HL-60 (cell line): ENCODE data around the gene MYBPC2.

Source experiments
- DNase-seq, 2 experiments: peaks; one replicate each; pipeline ENCODE4 v3.0.0-alpha.2; 2010 to 2020; ENCODE audit warnings: low read depth in 1 of 2, low spot score in 1 of 2
- H3K27ac ChIP-seq: fragments of 250-450 bp; sonication (Bioruptor Pico); replicated peaks from 2 replicates; pipeline ENCODE4 v1.5.1; 2020; ENCODE audit warnings: mild to moderate bottlenecking, moderate library complexity
- H3K27me3 ChIP-seq: fragments of 250-450 bp; sonication (Bioruptor Pico); 2 replicates; pipeline ENCODE4 v1.5.1; 2021; ENCODE audit warnings: mild to moderate bottlenecking, moderate library complexity; ENCODE audit not compliant: insufficient read depth, poor library complexity, severe bottlenecking
- H3K4me3 ChIP-seq: replicated peaks from 2 replicates; pipeline ENCODE4 v1.5.1; 2011; ENCODE audit warnings: mild to moderate bottlenecking, control low read depth, low read length; ENCODE audit not compliant: insufficient read depth
- CTCF ChIP-seq: IDR thresholded peaks from one replicate; pipeline ENCODE4 v1.5.1; 2011; ENCODE audit warnings: low read length, control low read depth, inconsistent platforms; ENCODE audit not compliant: insufficient read depth
- GABPA ChIP-seq: IDR thresholded peaks from 2 replicates; pipeline ENCODE4 v1.6.1; 2012; ENCODE audit warnings: low read depth
- POLR2AphosphoS5 ChIP-seq: IDR thresholded peaks from 2 replicates; pipeline ENCODE4 v1.6.1; 2012; ENCODE audit warnings: low read depth
- REST ChIP-seq: IDR thresholded peaks from 2 replicates; pipeline ENCODE4 v1.6.1; 2012; ENCODE audit warnings: low read depth; ENCODE audit not compliant: insufficient replicate concordance
- SPI1 ChIP-seq: IDR thresholded peaks from 2 replicates; pipeline ENCODE4 v1.6.1; 2012; ENCODE audit warnings: low read depth, mild to moderate bottlenecking, borderline replicate concordance

The MYBPC2 gene

GRCh38 chr19:50453243-50453642 lies 20.6 kb downstream of the MYBPC2 start:
- DNase-seq = no peak
- Histone ChIP-seq H3K4me3 (no peak overlapping the region), H3K27me3 (peaks cover 5% of the 10 kb centered on the region), H3K27ac (no peak overlapping the region)
- TF ChIP-seq REST = no peak

- DNase-seq = no peak
- Histone ChIP-seq H3K27ac (no peak overlapping the region), H3K4me3 (no peak overlapping the region), H3K27me3 (no peaks in the 10 kb centered on the region)
- TF ChIP-seq POLR2AphosphoS5 (no peak), GABPA (no peak), CTCF (no peak), REST (no peak), SPI1 (no peak)
Measured at GRCh38 chr19:50455992-50456391, 23.3 kb downstream of the MYBPC2 start.

- no peaks in the 10 kb centered on the region for H3K27me3 ChIP-seq
- no peak for TF ChIP-seq POLR2AphosphoS5
- no peak overlapping the region for H3K27ac ChIP-seq
- DNase-seq = no peak
- H3K4me3 ChIP-seq = no peak overlapping the region
Measured at GRCh38 chr19:50457300-50457699, 24.6 kb downstream of the MYBPC2 start.

- Histone ChIP-seq H3K27ac (no peak overlapping the region), H3K4me3 (no peak overlapping the region), H3K27me3 (no peaks in the 10 kb centered on the region)
- DNase-seq = no peak
- no peak for TF ChIP-seq CTCF
- no peak for TF ChIP-seq SPI1
- TF ChIP-seq POLR2AphosphoS5 = no peak
- TF ChIP-seq REST = no peak
- TF ChIP-seq GABPA = no peak
Measured at GRCh38 chr19:50458396-50459066, 25.8 kb downstream of the MYBPC2 start.
